Stimulated activated CD4-positive, alpha-beta T cell treated with anti-CD3 and anti-CD28 coated beads, TNF-alpha, amount 100 ng/mL, for 4 hours (primary cell): ENCODE measurements around the gene IKZF1.

Experiments used
- DNase-seq, 3 experiments: peaks; one replicate each; pipeline ENCODE4 v3.0.0-alpha.2; 2020; ENCODE audit warnings: low read depth in 3 of 3

IKZF1 gene

DNA sequence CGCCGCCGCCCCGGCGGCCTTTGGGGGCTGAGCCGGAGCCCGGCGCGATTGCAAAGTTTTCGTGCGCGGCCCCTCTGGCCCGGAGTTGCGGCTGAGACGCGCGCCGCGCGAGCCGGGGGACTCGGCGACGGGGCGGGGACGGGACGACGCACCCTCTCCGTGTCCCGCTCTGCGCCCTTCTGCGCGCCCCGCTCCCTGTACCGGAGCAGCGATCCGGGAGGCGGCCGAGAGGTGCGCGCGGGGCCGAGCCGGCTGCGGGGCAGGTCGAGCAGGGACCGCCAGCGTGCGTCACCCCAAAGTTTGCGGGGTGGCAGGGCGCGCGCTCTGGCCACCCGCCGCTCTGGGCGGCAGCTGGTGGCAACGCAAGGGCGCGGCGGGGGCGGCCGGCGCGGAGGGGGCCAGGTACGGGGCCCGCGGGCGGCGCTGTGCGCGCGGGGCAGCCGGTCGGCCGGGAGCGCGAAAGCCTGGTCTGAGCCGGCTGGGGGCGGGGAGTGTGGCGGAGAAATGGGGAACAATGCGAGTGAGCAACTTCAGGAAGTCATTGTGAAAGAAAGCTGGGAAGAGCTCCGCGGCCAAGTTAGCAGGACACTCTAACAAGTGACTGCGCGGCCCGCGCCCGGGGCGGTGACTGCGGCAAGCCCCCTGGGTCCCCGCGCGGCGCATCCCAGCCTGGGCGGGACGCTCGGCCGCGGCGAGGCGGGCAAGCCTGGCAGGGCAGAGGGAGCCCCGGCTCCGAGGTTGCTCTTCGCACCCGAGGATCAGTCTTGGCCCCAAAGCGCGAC lies at the start of gene IKZF1:
Gene IKZF1, plus strand, starts transcription at position 588 of the 782 bp plus-strand sequence. CDS start 14,346 bp downstream, outside the sequence.
- DNase-seq: peak in 2 of 3 experiments; percentile 46 to 65

DNA sequence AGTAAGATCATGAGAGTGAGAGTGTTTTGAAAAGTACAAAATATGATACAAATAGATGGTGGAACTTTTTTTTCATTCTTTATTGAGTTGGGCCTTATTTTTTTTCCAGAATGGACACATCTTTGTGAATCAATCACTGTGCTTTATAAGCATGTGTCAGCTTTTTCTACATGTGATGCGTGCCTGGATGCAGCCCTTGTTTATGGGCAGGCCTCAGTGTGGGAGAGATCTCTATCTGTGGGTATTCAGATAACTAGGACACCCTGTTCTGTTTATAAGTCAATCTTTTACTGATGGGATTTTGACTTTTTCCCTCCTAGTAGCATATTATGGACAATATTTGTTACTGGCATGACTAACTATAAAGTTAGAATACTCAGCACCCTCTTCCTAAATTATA lies 42.9 kb upstream of the IKZF1 start:
- DNase-seq: no peak

GRCh38 chr7:50262446-50262845 lies 42.1 kb upstream of the IKZF1 start:
- no peak for DNase-seq

GRCh38 chr7:50262916-50263690 lies 41.4 kb upstream of the IKZF1 start:
- no peak for DNase-seq

GRCh38 chr7:50264908-50265307 lies 39.6 kb upstream of the IKZF1 start:
- peak in 1 of 3 experiments; percentile 26 for DNase-seq

DNA sequence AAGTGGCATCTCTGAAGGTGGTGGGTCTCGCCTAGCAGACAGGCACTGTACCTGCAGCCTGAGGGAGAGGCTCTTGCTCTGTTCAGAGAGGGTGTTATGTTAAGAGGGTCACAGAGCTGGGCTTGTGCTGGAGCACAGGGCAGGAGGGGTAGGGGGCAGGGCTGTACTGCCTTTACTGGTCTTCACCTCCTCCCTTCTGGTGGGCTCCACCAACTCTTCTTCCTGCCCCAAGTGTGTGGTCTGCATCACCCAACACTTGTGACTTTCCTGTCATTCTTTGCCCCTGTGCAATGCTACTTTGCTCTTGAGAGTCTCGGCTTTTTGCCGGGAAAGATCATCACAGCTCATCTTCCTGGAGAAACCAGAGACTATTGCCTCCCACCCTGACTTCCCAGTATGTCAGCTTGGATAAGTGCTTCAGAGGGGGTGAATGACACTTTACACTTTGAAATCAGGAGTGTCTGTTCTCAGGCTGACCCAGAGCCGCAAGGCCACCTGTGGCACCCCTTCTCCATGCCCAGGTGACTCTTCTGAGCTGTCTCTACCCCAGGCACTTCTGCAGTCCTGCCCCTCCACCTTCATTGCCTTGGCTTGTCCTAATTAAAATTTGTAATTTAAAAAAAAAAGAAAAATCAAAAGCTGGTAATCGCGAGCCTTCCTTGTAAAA lies 38.4 kb upstream of the IKZF1 start:
- no peak for DNase-seq

DNA sequence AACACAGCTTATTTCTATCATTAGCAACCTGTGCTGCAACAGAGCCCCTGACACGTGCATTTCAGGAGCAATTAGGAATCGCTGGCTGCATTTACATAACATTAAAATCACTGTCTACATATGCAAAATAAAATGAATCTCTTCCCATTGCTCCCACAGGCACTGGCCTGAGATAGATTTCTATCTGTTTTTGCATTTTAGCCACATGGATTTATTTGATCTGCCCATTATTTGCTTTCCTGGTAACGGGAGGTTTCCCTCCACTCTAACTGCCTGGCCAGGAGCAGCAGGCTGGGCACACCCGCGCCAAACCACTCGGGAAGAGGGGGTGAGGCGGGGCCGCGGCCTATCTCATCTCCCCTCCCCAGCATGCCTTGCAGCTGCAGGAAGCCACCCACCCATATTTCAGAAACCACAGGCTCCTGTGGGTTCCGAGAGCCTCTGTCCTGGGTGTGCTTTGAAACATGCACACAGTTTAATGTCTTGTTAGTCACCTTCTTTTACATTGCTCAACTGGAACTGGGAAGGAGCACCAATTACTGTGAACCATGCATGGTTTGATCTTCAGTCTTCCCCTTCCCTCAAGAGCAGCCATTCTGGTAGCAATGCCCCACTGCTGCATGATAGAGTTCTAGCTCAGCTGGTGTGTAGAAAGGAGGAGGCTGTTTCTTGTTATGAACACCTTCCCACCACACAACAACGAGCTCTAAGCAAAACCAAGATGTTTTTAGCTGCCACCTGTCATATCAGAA lies 37.7 kb upstream of the IKZF1 start:
- DNase-seq: peak in 2 of 3 experiments; percentile 57 to 72

- no peak for DNase-seq
Measured at GRCh38 chr7:50267525-50268041, 36.9 kb upstream of the IKZF1 start.

- DNase-seq: no peak
Measured at GRCh38 chr7:50268223-50268622, 36.3 kb upstream of the IKZF1 start.

DNA sequence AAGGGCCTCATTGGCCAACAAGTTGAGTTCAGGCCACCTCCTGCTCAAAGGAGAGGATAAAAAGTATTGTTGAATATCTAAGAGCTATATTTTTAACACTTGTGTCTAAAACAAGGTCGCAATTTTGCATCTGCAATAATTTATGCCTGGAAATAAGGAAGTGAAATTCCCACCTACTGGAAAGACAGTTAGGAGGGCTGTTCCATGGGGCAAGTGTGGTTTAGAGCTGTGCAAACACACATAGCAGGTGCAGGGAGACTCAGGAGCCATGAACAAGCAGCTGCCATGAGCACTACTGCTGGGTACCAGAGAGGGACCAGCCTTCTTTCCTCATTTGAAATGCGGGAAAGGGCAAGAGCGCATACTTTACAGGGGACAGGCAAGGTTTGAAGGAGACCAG lies 35.5 kb upstream of the IKZF1 start:
- DNase-seq: no peak

DNA sequence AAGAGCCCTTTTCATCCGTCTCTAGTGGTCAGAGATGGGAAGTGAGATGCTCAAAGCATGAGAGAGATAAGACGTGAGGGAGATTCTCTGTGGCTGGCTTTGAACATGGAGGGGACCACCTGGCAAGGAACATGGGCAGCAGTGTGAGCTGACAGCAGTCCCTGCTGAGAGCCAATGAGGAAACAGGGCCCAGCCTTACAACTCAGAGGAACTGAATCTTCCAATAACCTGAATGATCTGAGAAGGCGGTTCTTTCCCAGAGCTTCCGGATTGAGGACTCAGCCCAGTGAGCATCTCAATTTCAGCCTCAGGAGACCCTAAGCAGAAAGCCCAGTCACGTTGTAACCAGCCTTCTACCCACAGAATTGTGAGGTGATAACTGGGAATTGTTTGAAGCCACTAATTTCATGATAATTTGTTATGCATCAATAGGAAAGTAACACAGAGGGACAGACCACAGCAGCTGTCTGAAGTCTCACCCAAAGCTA lies 33.9 kb upstream of the IKZF1 start:
- DNase-seq: no peak

DNA sequence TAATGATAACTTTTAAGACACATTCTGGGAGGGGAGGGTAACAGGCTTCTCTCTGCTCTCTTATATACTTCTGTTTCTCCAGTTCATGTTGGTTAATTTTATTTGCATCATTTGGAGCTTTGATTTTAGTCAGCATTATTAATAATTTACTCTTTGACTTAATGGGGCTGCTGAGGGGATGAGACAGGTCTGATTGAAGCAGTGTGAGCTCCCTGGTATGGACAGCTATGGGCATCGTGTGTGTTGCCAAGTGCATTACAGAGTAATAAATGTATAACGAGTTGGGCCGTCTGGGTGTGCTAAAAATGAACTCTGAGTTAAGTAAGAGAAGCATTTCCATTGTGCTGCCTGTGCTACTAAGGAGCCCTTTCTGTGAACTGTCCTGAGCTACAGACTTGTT lies 31.7 kb upstream of the IKZF1 start:
- DNase-seq: no peak

- no peak for DNase-seq
Measured at GRCh38 chr7:50273301-50273700, 31.2 kb upstream of the IKZF1 start.

DNA sequence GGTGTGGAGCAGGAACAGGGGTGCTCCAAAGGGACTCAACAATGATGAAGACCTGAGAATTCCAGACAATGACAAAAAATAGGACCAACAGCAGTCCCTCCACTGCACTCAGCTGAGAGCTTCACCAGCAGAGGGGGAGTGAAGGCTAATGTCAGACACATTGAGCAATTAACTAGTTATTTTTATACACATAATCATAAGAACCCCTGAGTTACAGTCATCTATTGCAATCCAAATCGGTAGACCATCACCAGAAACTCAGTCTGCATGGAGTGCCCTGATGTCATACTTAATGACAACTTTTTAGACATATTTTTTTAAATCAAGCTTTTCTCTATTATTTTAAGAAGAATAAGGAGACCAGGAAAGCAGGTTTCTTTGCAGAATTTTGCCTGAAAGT lies 30.6 kb upstream of the IKZF1 start:
- DNase-seq: no peak

DNA sequence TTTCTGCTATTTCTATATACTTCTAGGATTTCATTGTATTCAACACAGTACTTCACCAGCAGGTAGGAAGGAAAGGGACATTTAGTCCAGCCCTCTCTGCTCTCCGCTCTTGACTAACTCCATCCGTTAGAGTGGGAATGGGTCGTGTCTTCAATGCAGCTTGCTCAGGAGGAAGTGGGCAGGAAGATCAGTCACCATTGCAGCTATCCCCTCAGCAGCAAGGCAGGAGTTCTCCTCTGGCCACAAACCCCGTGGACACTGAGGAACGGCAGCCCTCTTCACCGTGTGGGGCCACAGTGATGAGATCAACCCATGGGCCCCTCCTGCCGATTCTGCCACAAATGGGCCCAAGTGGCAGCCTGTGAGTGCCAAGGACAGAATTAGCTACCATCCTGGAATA lies 30.2 kb upstream of the IKZF1 start:
- no peak for DNase-seq

DNA sequence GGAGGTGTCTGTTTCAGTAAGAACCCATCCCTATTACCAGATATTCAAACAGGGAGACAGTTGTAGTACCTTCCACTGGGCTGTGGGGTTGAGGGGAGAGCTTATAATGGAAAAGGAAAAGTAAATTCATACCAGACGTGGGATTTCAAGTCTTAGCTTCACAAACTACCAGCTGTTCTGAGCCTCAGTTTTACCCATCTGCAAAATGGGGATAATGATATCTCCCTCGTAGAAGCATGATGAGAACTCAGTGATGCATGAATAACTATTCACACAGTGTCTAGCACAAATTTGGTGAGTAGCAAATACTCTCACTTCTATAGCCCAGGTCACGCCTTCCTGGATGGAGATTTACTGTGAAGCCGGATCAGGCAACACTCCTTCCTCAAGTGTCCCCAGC lies 29.1 kb upstream of the IKZF1 start:
- no peak for DNase-seq

DNA sequence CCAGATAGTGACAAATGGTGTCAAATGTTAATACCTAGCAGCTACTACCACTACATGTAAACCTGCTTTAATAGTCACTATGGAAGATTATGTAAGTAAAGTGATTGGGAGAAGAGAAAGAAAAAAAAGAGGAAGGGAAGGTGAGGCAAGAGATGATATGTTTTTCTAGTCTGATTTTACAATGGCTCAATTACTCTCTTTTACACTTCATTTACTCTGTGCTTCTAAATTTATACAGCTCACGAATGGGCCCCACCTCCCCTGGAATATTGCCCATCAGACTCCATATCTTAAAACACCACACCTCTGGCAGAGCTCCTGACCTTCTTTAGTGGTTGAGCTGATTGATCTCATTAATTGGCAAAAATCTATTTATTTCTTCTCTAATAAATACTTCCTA lies 28.0 kb upstream of the IKZF1 start:
- no peak for DNase-seq

- no peak for DNase-seq
Measured at GRCh38 chr7:50278120-50278519, 26.4 kb upstream of the IKZF1 start.

DNA sequence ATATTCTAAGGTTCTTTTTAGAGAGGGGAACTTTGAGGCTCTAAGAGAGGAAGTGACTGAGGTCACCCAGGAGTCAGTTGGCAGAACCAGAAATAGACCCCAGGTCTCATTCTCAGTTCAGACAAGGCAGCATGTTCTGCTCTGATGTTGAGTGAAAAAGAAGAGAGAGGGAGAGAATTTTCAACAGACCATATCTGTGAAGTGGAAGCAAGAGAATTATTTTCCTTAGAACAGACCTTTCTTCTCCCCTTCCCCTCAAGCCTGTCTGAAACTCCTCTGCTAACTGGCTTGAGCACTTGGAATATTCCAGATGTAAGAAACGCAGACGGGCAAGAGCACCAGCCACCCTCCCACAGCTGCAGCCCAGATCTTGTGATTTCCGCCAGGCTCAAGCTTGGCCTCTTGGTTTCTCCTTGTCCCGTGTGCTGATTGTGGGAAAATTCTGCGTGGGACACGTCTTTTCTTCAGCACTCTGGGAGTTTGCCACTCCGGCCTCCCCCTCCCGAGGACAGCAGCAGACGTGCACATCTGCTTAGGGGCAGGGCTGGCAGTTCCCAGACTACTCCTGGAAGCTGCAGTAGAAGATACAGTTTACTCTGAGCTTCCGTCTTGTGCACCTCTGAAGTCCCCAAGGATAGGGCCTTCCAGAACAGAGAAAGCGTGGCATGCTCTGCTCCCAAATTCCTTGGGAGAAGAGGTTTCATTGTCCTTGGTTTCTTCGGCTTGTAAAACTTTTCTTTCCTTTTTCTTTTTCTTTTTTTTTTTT lies 22.7 kb upstream of the IKZF1 start:
- DNase-seq: no peak

DNA sequence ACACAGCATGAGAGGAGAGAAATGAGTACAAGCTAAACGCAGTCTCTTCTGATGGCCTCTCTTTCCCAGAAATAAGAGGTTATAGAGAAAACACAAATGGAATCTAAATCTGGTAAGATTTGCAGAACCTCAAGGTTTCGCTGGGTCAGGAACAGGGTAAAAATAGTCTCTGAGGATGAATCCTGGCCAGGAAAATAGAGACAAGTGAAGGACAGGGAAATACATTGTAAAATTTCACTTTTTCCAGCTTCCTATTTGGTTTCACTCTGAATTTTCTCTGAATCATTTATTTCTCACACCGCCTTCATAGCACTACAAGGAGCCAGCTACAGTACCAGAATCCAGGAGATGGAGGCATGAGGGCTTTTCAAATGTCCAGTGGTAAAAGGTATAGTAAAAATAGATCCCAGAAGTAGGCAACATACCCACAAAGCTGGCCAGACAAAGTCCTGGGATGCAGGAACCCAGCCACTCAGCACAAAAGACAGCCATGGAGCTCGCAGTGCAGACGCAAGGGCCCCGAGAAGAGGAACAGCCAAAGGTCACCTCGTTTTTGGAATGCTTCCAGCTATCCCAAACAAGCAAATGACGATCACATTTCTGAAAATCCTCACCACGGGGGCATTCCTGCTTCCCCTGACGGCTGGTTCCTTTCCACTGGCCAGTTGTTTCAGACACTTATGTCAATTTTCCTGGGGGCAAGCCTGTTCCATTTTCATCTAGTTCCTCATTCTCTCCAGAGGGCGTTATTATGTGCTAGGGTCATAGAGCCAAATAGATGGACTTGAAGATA lies 21.5 kb upstream of the IKZF1 start:
- DNase-seq: no peak
